ENCODE results near the gene PRKD3.

The PRKD3 gene

GRCh38 chr2:37364351-37364750 is 39.7 kb upstream of the PRKD3 start:
- DNase-seq (ENCODE audit: low read depth), result no peak
- TF ChIP-seq CTCF (IDR thresholded peaks at IDR 0.05; ENCODE audit: insufficient read depth, low read depth, low read length, missing control alignments), result no peak
- H3K4me3 ChIP-seq (ENCODE audit: low read depth, low read length), result no peak overlapping the region

GRCh38 chr2:37361994-37362698 is 37.5 kb upstream of the PRKD3 start:
- no peak for TF ChIP-seq CTCF (IDR thresholded peaks at IDR 0.05; ENCODE audit: insufficient read depth, low read depth, low read length, missing control alignments)
- H3K4me3 ChIP-seq (ENCODE audit: low read depth, low read length), result no peak overlapping the region

GRCh38 chr2:37361216-37361815 is 36.7 kb upstream of the PRKD3 start:
- TF ChIP-seq CTCF (IDR thresholded peaks at IDR 0.05; ENCODE audit: insufficient read depth, low read depth, low read length, missing control alignments), result no peak
- no peak for DNase-seq (ENCODE audit: low read depth)
- no peak overlapping the region for H3K4me3 ChIP-seq (ENCODE audit: low read depth, low read length)

More at GRCh38 chr2:37361994-37362698, 37.5 kb upstream of the PRKD3 start:
- no peak for DNase-seq (ENCODE audit: low read depth)

- no peak for DNase-seq (ENCODE audit: low read depth)
- no peak for TF ChIP-seq CTCF (IDR thresholded peaks at IDR 0.05; ENCODE audit: insufficient read depth, low read depth, low read length, missing control alignments)
- H3K4me3 ChIP-seq (ENCODE audit: low read depth, low read length), result no peak overlapping the region
Measured at GRCh38 chr2:37358466-37358865, 33.8 kb upstream of the PRKD3 start.

GRCh38 chr2:37357530-37357929 is 32.9 kb upstream of the PRKD3 start:
- no peak for TF ChIP-seq CTCF (IDR thresholded peaks at IDR 0.05; ENCODE audit: insufficient read depth, low read depth, low read length, missing control alignments)
- DNase-seq (ENCODE audit: low read depth), result no peak

GRCh38 chr2:37357069-37357468 is 32.4 kb upstream of the PRKD3 start:
- no peak for DNase-seq (ENCODE audit: low read depth)
- no peak for TF ChIP-seq CTCF (IDR thresholded peaks at IDR 0.05; ENCODE audit: insufficient read depth, low read depth, low read length, missing control alignments)
- no peak overlapping the region for H3K4me3 ChIP-seq (ENCODE audit: low read depth, low read length)

More at GRCh38 chr2:37357530-37357929, 32.9 kb upstream of the PRKD3 start:
- H3K4me3 ChIP-seq (ENCODE audit: low read depth, low read length), result no peak overlapping the region

All from GM12865 (cell line).